Inferior parietal cortex (tissue), 1 donor: ENCODE measurements around the gene OSBP2.

Experiments
- DNase-seq: peaks from one replicate; pipeline ENCODE4 v3.0.0-alpha.2; 2016; ENCODE audit errors: extremely low spot score

Gene OSBP2

GRCh38 chr22:30903876-30904460 is 209.3 kb downstream of the OSBP2 start:
- no peak for DNase-seq

DNA sequence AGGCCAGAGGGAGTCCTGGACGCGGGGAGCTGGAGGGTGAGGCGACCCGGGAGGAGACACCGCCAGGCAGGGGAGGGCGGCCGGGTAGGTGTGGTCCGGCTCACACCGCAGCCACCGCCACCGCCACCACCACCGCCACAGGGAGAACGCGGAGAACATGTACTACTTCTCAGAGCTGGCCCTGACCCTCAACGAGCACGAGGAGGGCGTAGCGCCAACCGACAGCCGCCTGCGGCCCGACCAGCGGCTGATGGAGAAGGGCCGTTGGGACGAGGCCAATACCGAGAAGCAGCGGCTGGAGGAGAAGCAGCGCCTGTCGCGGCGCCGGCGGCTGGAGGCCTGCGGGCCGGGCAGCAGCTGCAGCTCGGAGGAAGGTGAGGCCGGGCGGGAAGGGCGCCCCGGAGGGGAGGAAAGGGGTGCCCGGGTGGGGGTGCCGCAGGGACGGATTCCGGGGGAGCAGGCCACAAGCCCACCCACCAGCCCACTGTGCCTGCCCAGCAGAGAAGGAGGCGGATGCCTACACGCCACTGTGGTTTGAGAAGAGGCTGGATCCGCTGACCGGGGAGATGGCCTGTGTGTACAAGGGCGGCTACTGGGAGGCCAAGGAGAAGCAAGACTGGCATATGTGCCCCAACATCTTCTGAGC is 211.1 kb downstream of the OSBP2 start:
- DNase-seq = no peak

GRCh38 chr22:30906411-30906810 is 211.7 kb downstream of the OSBP2 start:
- DNase-seq = no peak

DNA sequence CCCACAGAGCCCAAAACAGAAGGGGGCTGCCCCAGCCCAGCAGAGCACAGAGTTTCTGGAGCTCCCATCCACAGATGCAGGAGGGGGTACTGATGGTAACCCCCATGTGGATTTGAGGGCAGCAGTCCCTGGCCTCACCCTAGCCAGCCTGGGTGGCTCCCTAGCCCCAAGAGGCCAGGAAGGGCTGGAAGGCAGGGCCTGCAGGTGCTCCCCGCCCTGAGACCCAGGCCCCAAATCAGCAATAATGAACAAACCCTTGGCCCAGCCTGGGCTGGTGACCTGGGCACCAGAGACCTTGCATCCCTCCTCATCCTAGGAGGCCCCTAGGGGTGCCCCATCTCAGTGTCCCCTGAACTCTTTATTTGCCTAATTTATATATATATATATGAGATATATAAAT is 212.3 kb downstream of the OSBP2 start:
- DNase-seq = no peak

- DNase-seq = no peak
Observed at GRCh38 chr22:30908051-30908461, 213.4 kb downstream of the OSBP2 start.

- DNase-seq = no peak
Observed at GRCh38 chr22:30909306-30909705, 214.6 kb downstream of the OSBP2 start.

GRCh38 chr22:30910358-30910757 is 215.7 kb downstream of the OSBP2 start:
- no peak for DNase-seq

GRCh38 chr22:30918761-30919160 is 224.1 kb downstream of the OSBP2 start:
- DNase-seq = no peak

GRCh38 chr22:30919973-30920372 is 225.3 kb downstream of the OSBP2 start:
- DNase-seq = no peak

GRCh38 chr22:30920407-30920806 is 225.7 kb downstream of the OSBP2 start:
- peak; percentile 89 for DNase-seq

DNA sequence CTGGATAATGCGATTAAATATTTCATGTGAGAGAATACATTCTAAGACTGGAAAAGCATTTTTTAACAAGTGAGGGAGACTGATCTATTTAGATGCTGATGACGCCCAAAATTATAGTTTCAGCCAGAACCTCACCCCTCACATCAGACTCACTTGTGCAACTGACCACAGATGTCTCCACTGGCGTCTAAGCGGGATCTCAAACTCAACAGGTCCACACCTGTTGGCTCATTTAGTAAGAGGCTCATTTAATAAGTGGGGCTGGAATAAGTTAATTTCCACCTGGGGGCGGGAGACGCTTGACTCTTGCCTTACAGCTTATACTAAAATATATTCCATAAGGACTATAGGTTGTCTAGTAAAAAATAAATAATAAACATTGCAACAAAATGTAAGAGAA is 226.4 kb downstream of the OSBP2 start:
- no peak for DNase-seq

GRCh38 chr22:30922151-30922611 is 227.5 kb downstream of the OSBP2 start:
- DNase-seq = peak; percentile 31

DNA sequence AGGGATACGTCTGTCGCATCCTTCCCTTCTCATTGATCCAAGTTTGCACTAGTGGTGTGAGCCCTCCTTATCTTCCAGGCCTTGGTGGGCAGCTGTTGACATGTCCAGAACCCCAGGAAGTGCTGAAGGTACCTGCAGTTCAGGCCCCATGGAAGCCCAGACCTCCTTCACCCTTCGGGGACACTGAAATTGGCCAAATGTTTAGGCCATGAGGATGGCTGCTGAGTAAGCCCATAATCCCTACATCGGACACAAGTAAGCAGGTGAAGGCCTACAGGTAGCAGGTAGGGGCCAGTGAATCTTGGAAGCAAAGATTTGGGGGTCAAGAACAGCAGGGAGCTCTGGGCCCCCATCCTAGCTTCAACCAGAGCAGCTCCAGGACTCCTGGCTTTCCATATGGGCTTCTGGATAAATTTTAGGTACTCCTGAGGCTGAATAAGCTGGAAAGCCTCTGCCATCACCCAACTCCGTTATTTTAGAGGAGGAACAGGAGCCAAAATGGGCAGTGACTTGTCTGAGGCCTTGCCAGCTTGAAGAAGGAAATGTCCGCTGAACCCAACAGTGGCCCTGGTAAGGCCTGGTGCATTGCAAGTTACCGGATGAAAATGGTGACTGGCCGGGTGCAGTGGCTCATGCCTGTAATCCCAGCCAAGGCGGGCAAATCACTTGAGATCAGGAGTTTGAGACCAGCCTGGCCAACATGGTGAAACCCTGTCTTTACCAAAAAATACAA is 228.7 kb downstream of the OSBP2 start:
- no peak for DNase-seq

- no peak for DNase-seq
Observed at GRCh38 chr22:30925667-30926066, 231.0 kb downstream of the OSBP2 start.

DNA sequence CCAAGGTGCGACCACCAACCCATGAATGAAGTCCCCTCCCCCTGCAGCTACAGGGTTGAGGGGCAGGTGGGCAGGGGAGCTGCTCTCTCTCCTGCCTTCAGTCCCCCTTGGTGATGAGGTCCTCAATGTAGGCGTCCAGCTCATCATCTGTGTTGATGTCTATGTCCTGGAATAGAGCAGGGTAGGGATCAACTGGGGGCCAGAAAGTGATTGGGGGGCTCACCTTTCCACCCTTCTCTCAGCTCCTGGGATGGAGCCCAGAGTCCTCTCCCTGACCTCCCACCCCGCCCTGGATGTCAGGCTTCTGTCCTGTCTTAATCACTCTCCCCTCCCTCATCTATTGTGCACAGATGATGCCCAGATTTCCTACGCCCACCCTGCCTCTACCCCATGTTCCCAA is 232.0 kb downstream of the OSBP2 start:
- DNase-seq = no peak

DNA sequence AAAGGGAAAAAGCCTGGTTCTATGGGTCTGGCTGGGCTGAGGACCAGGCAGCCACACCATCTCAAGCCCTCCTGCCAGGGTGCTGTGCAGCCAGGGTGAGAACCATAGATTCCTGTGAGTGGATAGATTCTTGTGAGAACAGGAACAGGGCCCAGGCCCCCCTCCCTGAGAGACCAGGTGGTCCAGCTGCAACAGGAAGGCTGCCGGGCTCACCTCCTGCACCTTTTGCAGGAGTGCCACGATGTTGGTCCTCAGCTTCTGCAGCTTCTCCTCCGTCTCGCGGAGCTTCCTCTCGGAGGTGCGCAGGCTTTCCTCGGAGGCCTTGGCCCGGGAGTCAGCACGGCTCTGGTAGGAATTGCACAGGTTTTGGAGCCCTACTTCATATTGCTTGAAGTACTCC is 233.1 kb downstream of the OSBP2 start:
- DNase-seq = no peak

DNA sequence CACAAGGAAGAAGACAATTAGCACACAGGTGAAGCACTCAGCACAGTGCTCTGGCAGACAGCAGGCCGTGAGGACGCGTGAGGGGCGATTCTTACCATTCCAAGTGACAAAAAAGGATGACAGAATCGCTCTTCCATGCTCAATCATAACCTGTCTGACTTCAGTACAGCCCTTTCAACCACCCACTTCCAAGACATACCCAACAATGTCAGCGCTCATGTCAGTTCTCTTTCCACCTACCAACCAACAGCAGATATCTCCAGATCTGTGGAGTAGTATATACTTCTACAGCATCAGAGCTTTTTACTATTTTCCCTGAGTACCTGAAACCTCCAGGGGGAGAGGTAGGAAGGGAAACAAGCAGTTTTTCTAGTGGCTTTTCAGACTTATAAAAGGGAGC is 233.7 kb downstream of the OSBP2 start:
- DNase-seq = no peak

GRCh38 chr22:30930228-30930627 is 235.6 kb downstream of the OSBP2 start:
- DNase-seq = no peak

- DNase-seq = no peak
Observed at GRCh38 chr22:30931541-30932300, 237.0 kb downstream of the OSBP2 start.

DNA sequence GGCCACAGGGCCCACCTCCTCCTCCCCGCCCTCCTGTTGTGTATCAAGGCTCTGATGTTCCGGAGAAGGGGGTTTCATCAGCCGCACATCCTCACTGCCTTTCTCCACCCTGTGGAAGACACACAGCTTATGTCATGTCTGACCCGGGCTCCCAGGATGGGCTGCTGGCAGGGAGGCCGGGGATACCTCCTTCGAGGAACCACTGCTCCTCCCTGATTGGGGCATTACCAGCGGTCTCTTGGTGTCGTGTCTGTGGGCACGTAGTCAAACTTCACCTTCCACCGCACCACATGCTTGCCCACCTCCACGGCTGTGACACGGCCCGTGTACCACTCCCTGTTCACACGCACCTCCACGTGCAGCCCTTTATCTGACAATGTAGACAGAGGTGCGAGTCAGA is 238.0 kb downstream of the OSBP2 start:
- no peak for DNase-seq

DNA sequence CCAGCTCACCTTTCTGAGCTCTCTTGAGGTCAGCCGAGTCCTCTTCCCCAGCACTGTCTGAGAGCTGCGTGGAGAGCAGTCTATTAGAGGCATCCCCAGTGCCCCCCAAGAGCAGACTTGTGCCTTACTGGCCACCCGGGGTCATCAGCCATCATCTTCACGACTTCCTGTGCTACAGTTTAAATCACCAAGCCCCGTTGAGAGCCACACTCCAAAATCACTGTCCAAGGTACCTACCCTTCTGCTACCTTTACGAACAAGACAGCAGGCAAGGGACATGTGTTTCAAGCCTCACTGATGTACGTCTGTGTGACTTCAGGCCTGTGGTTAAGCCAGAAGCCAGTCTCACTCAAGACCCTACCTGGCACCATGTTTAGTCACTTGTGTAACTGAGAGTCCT is 238.8 kb downstream of the OSBP2 start:
- DNase-seq = no peak

- no peak for DNase-seq
Observed at GRCh38 chr22:30934053-30934452, 239.4 kb downstream of the OSBP2 start.
